HG03565 (cell line): ENCODE data around the gene CUEDC2.
"Not testable (repeated sequence)": the region's sequence is repeated elsewhere in the genome, so short reads cannot be mapped to it uniquely, and the experiment has no call there.

Experiments
- ATAC-seq: cut with Tn5 transposase; IDR thresholded peaks from one replicate; pipeline ENCODE4 v1.9.1; 2021; ENCODE audit warnings: mild to moderate bottlenecking, moderate library complexity; ENCODE audit not compliant: unreplicated experiment

The CUEDC2 gene

GRCh38 chr10:102455893-102456471 is 23.6 kb upstream of the CUEDC2 start:
- ATAC-seq, result no peak

- not testable (repeated sequence) for ATAC-seq
Measured at GRCh38 chr10:102454662-102455487, 22.5 kb upstream of the CUEDC2 start.

GRCh38 chr10:102453502-102453901 is 21.1 kb upstream of the CUEDC2 start:
- ATAC-seq, result no peak

- no peak for ATAC-seq
Measured at GRCh38 chr10:102452672-102453340, 20.4 kb upstream of the CUEDC2 start.

GRCh38 chr10:102451105-102451969 is 19.0 kb upstream of the CUEDC2 start, which contains the start of gene C10orf95:
Gene C10orf95 (minus strand): TSS chr10:102451543. CDS start chr10:102451093, 450 bp downstream.
- ATAC-seq, result no peak

- ATAC-seq, result peak; percentile 60
Measured at GRCh38 chr10:102450374-102451104, 18.2 kb upstream of the CUEDC2 start.

- ATAC-seq, result no peak
Measured at GRCh38 chr10:102450124-102450373, 17.7 kb upstream of the CUEDC2 start.

- ATAC-seq, result peak; percentile 35
Measured at GRCh38 chr10:102449321-102450123, 17.1 kb upstream of the CUEDC2 start.

- no peak for ATAC-seq
Measured at GRCh38 chr10:102444851-102445250, 12.5 kb upstream of the CUEDC2 start.

- ATAC-seq, result no peak
Measured at GRCh38 chr10:102438374-102438773, 6.0 kb upstream of the CUEDC2 start.

GRCh38 chr10:102437515-102437914 is 5.1 kb upstream of the CUEDC2 start:
- ATAC-seq, result no peak

- ATAC-seq, result no peak
Measured at GRCh38 chr10:102436312-102436711, 3.9 kb upstream of the CUEDC2 start.

GRCh38 chr10:102435529-102436233 is 3.3 kb upstream of the CUEDC2 start:
- ATAC-seq, result no peak

GRCh38 chr10:102435133-102435497 is 2.7 kb upstream of the CUEDC2 start:
- no peak for ATAC-seq

- ATAC-seq, result no peak
Measured at GRCh38 chr10:102434394-102435132, 2.2 kb upstream of the CUEDC2 start.

- no peak for ATAC-seq
Measured at GRCh38 chr10:102433619-102434046, 1.3 kb upstream of the CUEDC2 start.

GRCh38 chr10:102431452-102432124 is 786 bp downstream of the CUEDC2 start:
- no peak for ATAC-seq

GRCh38 chr10:102429468-102429867 is 2.9 kb downstream of the CUEDC2 start:
- ATAC-seq, result no peak
